GM19397 (cell line): Measurements from ENCODE around the gene SDCBP2.

Experiments used
- ATAC-seq: cut with Tn5 transposase; IDR thresholded peaks from one replicate; pipeline ENCODE4 v1.9.1; 2021; ENCODE audit warnings: mild to moderate bottlenecking, moderate library complexity; ENCODE audit not compliant: unreplicated experiment

Gene SDCBP2, protein sequence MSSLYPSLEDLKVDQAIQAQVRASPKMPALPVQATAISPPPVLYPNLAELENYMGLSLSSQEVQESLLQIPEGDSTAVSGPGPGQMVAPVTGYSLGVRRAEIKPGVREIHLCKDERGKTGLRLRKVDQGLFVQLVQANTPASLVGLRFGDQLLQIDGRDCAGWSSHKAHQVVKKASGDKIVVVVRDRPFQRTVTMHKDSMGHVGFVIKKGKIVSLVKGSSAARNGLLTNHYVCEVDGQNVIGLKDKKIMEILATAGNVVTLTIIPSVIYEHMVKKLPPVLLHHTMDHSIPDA

DNA sequence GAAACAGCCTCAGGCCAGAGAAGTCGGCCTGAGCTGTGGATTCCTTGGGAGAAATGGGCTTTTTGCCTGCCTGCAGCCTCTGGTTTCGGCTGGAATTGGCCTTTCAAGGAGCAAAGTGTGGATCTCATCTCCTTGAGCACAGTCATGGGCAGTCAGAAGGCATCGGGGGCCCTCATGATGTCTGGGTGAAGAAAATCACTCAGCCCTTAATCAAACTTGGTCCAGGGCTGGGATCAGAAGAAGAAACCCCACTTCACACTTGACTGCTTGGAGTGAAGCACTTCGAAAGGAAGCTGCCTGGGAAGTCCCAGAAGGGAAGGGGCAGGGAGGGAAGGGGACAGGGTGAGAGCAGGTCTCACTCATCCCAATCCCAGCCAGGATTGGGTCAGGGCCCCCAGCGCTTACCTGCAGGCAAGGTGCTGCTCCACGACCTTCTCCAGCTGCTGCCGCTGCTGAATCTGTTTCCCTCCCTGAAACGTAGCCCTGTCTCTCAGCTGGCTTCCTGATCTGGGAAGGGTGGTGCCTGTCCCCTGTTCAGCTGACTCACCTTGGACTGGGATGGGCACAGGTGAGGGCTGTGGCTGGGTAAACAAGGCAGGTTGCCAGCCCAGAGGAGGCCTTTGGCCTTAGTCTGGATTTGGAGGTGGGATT lies at the start of gene SDCBP2:
SDCBP2 (minus strand) TSS at position 460 of the 651 bp plus-strand sequence. CDS start 8,723 bp downstream, outside the sequence.
- no peak for ATAC-seq

DNA sequence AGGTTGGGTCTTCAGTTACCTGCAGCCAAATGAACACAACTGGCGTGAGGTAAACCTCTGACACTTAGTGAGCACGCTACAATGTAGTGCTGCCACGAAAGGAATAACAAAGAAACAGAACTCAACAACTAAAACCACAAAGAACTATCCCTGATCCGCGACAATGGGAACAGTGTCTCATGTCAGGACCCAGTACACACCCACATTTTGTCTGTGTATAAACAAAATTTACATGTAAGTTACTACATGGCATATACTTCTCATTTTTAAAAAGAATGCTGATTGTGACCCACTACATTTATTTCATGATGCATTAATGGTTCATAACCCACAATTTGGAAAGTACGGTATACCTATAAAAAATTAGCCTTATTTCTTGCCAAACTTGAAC lies 49.8 kb upstream of the SDCBP2 start:
- no peak for ATAC-seq

DNA sequence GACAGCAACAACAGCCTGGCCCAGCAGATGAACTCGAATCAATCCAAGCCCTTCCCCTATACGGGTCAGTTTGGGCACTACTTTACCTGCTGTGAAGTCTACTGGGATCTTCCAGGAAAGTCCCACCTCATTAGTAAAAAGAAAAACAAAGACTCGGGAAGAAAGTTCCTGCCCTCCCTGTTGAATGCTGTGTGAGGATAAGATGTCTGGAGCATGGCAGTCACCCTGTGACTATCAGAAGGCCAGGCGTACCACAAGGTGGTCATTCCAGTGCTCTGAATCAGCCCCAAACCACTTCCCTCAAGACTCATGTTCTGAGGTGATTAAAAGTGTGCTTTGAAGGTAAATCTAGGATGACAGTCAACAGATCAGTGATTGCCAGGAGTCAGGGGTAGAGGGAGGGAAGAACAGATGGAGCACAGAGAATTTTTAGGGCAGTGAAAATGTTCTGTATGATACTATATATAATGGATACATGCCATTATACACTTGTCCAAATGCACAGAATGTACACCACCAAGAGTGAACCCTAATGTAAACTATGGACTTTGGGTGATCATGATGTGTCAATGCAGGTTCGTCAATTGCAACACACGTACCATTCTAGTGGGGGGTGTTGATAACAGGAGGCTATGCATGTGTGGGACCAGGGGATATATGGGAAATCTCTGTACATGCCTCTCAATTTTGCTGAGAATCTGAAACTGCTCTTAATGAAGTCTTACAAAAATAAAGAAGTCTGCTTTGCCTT lies 49.2 kb upstream of the SDCBP2 start:
- ATAC-seq, result no peak

DNA sequence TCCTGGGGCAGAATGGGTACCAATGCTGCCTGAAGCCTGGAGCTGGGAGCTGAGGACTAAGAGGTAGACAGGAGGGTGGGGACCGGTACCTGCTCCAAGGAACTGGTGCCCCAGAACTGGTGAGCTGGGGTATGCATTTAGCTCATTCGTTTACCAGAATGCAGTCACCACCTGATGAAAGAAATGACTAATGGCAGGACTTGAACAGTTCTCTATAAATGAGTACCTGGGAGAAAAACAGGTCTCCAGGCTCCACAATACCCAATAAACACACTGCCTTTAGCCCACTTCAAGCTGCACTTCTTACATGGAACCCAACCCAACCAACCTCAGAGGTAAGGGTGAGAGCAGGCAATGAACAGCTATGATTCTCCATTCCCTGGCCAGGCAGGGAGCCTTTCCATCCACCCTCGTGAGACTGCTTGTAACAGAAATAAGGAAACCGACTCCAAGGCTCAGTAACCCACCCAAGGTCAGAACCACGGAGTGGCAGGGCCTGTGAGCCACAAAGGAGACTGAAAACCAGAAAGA lies 48.5 kb upstream of the SDCBP2 start:
- no peak for ATAC-seq

DNA sequence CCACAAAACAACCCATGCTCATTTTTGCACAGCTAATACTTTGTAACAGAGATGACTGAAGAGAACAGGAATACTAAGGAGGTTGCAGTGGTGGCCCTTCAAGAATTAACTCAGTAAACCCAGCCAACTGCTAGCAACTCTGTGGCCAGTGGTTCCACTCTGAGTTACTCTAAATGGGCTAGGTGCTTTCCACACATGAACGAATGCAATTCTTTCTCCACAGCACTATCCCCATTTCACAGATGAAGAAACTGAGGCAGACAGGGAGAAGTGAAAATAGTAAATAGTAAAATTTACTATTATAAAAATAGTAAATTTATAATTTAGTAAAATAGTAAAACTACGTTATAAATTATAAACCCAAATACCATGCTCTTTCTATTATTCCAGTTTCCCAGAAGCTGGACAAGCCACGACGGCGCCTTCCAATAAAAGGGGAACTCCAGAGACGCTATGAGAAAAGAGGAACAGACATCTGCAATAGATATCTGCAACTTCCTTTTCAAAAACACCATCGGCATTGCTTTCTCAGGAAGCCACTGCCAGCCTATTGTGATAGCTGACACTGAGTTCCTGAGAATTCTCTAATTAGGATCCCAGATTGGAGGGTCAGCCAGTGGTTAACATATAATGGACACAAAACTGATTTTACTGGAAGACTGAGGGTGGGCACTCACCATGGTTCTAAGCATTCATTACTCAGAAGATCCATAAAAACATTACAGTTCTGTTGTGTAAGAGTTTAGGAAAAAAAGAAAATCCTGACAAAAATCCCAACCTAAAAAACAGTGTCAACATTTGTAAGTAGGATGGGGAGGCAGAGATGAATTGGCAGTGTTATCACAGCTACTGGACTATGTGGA lies 47.7 kb upstream of the SDCBP2 start:
- ATAC-seq, result no peak

DNA sequence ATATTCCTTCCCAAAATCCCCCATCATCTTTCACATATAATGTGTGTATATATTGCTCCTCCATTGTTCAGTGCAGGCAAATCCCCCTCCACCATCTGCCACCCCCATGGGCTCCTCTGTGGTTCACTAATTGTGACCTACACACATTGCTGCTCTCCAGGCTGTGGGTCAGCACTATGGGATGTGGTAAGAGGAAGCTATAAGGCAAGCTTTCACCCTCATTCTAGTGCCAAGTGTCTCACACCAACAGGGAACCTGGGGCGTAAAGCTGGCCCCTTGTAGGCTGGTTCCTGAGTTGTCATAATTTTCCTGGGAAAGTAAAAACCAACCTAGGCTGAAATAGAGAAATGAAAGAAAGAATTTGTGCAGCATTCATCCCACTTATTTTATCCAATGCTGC lies 47.1 kb upstream of the SDCBP2 start:
- no peak for ATAC-seq

DNA sequence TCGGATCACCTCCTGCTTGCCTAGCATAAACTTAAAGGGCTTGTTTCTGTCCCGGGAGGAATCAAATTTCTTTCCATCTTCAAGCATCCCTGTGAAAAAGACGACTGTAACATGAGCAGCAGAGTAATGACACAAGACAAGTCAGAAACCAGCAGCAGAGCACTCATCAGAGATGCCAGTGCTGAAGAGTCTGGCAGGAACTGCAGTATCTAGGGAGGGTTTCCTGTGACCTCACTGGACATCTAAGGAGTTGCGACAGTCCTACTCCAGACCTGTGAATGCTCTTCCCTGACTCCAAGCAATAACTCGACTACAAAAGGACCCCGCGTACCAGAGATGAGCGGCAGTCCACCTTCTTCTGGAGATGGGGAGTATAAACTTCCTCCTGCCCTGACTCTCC lies 46.6 kb upstream of the SDCBP2 start:
- ATAC-seq, result no peak

DNA sequence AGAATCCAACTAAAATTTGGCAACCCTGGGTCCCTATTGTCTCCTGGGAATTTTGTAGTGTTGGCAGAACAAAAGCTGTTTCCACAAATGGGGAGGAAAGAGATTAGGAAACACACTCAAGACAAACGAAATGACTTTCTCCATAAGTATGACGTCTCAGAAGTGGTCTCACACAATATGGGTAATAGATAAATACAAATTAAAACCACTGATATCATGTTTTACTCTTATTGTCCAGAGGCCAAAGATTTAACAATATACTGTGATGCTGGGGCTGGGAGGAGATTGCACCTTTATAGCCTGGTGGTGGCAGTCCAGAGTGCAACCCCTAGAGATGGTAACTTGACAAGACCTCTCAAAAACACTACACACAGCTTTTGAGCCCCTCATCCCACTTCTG lies 45.3 kb upstream of the SDCBP2 start:
- no peak for ATAC-seq

DNA sequence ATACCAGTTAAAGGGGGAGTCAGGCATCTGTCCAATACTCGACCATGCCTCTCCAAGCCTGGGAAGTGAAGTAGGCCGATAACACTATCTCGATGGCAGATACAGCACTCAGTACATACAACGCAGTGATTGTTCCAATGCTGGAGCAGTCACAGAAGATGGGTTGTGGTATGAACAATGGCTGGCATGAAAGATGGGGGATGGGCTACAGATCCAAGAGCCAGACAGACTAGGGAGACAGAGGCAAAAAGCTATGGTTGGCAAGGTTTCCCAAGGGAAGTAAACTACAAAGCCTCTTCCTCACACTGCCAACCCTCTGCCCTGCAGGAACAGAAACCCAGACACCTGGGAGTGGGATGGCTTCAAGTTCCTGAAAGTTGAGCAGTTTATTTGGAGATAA lies 44.7 kb upstream of the SDCBP2 start:
- ATAC-seq, result no peak

DNA sequence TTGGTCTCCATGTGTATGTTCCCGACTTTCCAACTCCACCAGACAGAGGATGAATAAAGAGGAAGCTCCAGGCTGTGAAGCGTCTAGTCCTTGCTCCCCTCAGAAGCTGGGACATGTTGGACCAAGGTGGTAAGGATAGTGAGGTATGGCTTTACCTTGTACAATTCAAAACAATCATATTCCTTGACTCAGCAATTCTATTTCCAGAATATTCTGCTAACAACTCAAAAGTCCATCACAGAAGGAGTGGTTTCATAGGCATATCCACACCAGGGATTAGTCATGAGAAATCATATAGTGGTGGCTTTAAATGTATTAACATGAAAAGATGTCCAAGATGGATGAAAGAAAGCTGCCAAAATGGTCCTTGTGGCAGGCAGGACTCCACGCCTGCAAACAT lies 44.1 kb upstream of the SDCBP2 start:
- no peak for ATAC-seq

DNA sequence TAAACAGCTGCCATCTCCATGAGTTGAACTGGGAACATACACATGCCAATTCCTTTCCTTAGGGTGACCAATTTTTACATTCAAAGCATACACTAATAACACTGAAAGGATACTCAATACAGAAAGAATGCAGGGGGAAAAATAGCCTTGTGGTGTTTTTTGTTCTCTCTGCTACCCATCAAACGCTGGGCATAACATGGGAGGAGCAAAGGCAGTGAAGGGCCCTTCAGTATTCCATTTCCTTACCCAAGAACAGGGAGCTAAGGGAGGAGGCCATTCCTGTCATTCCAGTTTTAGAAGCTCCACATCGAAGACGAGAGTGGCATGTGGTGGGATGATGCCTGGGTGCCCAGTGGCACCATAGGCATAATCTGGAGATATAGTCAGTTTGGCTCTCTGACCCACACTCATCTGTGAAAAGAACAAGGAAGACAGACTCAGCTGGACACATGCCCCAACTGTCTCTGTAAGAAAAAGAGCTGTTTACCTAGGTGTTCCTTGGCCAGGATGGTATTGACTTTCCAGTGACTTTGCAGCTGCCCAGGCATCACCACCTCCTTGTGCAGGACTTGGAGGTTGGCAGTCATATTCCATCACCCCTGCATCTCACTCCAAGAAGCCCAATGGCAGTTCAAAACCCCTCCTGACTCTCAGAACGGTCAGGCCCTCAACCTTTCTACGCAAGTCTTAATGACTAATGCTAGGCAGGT lies 43.0 kb upstream of the SDCBP2 start:
- ATAC-seq, result no peak

DNA sequence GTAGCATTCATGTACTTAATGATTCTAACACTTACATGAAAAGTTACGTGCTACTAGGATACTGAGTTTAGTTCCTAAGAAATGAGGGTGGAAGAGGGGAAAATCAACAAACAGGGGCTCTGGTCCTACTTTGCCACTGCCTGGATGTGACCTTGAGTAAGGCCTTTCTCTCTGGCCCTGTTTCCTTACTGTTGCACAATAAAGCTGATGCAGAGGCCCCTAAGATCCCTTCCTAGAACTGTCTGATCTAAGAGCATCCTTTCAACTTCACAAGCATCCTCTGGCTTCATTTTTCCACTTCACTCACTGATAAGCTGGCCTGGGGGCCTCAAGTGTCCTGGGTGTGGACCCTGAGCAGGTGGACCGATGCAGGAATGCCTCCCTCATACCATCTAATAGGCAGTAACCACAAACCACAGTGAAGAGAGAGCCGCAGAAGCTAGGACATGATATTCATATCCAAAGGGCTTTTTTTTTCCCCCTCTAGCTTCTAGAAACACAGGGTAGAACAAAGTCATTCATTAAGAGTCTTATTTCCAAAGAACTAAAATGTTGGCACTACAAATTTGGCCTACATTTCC lies 42.4 kb upstream of the SDCBP2 start:
- ATAC-seq, result no peak

DNA sequence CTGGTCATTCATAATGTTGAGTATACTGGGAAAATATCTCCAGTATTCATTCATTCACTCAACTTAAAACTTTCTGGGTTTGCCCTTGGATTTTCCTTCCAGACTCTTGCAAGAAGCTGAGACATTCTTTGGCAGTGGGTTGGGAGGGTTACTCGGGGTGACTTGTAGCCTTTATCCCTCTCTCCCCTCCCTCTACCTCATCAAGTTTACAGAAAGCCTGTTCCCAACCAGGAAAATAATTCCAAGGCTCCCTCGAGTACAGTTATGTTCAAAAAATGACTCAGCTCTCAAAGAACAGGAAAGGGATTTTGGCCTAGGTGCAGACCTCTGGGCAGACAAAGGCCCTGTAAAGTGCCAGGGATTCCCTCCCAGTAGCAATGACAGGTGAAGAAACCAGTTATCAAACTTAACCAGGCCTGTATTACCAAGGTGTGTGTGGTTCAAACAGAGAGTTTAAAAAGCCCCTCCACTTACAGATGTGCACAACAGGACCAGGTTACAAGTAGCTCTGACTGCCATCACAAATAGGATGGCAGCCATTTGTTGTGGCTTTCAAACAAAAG lies 41.7 kb upstream of the SDCBP2 start:
- no peak for ATAC-seq

DNA sequence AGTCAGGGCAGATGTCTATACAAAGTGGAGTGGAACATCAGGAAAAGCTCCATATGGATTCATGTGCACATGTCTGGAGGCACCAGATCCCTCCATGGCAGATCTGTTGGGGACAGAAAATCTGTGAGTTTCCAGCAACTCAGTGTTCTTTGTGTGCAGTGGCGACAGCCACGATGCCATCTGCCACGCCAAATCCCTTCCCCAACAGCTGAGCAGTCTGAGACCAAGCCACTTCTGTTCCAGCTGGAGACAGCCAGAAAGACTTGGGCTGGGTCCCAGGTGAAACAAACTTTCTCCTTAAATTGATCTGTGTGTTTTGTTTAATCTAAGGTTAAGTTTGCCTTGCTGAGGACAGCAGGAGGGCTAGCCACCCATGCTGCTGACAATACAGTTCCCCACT lies 41.0 kb upstream of the SDCBP2 start:
- ATAC-seq, result no peak

DNA sequence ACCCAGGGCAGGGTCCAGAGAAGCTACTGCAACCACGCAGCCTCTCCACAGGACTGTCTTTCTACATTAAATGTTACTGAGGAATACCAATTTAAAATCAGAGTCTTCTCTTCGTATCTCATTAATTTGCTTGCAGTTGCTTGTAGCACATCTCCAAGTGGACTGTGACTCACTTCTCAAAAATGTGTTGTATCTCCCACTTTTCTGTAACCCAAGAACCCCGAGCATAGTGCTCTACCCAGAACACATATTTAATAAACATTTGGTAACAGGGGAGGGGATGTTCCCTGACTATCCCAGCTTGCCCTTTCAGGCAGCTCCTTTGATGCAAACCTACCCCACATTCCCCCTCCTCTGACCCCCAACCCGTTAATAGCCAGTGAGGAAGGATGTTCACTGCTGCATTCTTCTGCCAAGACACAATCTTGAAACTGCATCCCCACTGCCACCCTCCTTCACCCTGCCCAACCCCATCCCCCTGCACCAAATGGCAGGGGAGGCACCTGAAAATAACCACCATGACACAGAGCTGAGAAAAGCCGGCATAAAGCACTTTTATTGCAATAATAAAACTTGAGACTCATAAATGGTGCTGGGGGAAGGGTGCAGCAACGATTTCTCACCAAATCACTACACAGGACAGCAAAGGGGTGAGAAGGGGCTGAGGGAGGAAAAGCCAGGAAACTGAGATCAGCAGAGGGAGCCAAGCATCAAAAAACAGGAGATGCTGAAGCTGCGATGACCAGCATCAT lies 39.7 kb upstream of the SDCBP2 start:
- no peak for ATAC-seq

DNA sequence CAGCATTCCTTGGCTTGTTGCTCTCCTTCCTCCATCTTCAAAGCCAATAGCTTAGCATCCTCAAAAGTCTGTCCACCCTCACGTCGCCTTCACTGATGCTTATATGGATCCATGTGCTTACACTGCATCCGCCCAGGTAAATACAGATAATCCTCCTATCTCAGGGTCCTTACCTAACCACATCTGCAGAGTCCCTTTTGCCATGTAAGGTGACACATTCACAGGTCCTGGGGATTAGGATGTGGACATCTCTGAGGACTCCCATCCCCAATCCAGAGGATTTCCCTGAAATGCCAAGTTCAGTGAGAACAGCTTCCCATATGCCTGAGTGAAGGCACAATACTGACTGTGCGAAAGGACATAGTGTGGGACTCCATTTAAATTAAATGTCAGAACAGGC lies 38.5 kb upstream of the SDCBP2 start:
- ATAC-seq, result no peak

DNA sequence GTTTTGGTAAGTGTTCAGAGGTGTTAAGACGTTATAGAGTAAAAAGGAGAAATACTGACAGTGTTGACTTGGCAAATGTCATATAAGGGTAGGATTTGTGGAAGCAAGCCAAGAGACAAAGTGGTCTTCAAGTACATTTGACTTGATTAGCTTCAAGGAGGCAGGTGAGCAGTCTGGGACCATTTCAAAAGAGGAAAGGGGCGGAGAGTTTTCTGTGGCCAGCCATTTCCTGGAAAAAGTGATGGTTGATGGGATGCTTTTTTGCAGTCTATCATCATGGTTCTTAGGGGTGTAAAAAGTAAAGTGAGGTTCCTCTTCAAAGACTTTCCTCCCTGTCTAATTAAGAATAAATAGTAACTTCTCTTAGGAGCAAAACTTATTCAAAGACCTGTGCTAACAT lies 35.2 kb upstream of the SDCBP2 start:
- ATAC-seq, result no peak

DNA sequence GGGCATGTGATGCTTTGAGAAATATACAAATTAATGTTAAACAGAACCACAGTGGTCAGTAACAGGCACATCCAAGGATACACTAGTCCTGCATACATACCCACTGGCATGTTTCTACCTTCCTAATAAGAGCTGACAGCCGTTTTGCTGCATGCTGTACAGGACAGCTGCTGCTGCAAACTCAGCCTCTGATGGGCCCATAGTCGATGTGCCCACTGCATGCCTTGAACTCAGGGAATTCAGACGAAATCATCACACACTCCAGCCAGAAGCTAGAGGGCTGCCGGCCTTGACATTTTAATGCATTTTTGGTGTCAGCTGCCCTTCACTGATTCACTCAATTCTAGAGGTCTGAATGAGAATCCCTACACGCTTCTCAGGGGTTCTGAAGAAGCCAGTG lies 34.6 kb upstream of the SDCBP2 start:
- no peak for ATAC-seq

DNA sequence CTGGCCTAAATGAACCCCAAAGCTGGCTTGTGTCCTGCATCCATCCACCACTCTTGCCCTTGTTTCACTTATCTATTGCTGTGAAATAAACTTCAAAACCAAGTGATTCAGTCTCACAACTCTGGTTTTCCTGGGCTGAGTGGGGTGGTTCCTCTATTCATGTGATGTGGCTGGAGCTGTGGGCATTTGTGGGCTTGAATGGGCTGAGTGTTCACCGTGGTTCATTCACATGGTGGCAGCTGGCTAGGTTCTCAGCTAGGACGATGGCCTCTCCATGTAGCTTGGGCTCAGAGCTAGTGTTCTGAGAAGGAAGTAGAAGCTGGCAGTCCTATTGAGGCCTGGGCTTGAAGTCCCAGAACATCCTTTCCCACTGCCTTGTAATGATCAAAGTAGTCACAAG lies 33.5 kb upstream of the SDCBP2 start:
- ATAC-seq, result no peak
